AG04449 (cell line): Measurements from ENCODE around the gene COPE.
A peak's percentile ranks its signal among the peaks of the same experiment; 100 is the strongest.
"Not testable (repeated sequence)": the region's sequence is repeated elsewhere in the genome, so short reads cannot be mapped to it uniquely, and the experiment has no call there.

Source experiments
- CTCF ChIA-PET: fragments of 350-600 bp; formaldehyde crosslinking; extraction: SDS; loops from one replicate; lab custom pipeline; 2021; ENCODE audit warnings: antibody characterized with exemption; lab: Yijun Ruan, JAX
- POLR2A ChIA-PET: fragments of 400-600, 350-600 bp; formaldehyde crosslinking; extraction: SDS; loops from one replicate; lab custom pipeline; 2020; ENCODE audit warnings: antibody characterized with exemption, inconsistent platforms; lab: Yijun Ruan, JAX
- DNase-seq: peaks from one replicate; pipeline ENCODE4 v3.0.0-alpha.2; 2010; ENCODE audit warnings: low read depth, low spot score
- H3K4me3 ChIP-seq: 2 replicates; pipeline ENCODE4 v1.5.1; 2011; ENCODE audit warnings: low read depth, mild to moderate bottlenecking, control low read depth, low read length
- CTCF ChIP-seq: IDR thresholded peaks from one replicate; pipeline ENCODE4 v1.5.1; 2011; ENCODE audit warnings: mild to moderate bottlenecking, moderate library complexity, low read length, control low read depth, inconsistent platforms; ENCODE audit not compliant: insufficient read depth; ENCODE audit errors: missing control alignments

The COPE gene

GRCh38 chr19:18922228-18922985, 3.2 kb upstream of the COPE start:
- H3K4me3 ChIP-seq: no peak overlapping the region
- no peak for DNase-seq
- ChIA-PET CTCF (interaction anchor here (0.7 to 1.6 kb wide), 4 partner anchors 16 to 73 kb away, joined by 3 to 5 read pairs (median 4); no protein-coding TSS in a partner anchor), POLR2A (no interaction called here)
- TF ChIP-seq CTCF: no peak

DNA sequence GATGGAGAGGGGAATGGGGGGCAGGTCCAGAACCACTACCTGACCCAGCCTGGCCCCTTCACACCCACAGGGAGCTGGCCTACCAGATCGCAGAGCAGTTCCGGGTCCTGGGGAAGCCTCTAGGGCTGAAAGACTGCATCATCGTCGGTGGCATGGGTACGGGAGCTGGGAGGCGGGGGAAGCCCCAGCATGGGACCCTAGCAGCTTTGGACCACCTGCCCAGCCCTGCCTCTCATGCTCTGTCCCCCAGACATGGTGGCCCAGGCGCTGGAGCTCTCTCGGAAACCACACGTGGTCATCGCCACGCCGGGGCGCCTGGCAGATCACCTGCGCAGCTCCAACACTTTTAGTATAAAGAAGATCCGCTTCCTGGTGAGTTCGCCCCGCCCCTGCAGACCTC, 2.4 kb upstream of the COPE start:
- CTCF ChIA-PET: interaction anchor here (0.6 to 0.9 kb wide), 3 partner anchors 15 to 65 kb away, joined by 3 to 5 read pairs (median 4); no protein-coding TSS in a partner anchor
- POLR2A ChIA-PET: no interaction called here
- no peak for TF ChIP-seq CTCF
- H3K4me3 ChIP-seq: no peak overlapping the region
- no peak for DNase-seq

- POLR2A ChIA-PET: interaction anchor here (0.8 kb wide), 1 partner anchor 66 kb away, joined by 3 read pairs; no protein-coding TSS in a partner anchor
- H3K4me3 ChIP-seq: peak overlapping the region; percentile 100
- CTCF ChIA-PET: interaction anchor here (1.0 kb wide), 1 partner anchor 67 kb away, joined by 5 read pairs; no protein-coding TSS in a partner anchor
- no peak for DNase-seq
- no peak for TF ChIP-seq CTCF
Observed at GRCh38 chr19:18920400-18920799, 1.2 kb upstream of the COPE start.

DNA sequence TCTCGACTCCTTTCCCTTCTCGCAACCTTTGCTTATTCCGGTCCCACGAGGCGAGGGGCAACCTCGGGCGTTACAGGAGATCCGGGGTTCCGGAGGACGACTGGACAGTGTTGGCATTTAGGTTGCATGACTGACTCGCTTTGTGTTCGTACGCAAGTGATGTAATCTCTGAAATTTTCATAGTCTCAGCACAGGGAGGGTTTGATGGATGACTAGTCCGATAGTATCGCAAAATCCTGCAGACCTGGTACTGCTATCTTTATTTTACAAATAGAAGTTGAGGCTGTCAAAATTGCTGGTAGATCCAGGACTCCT, 670 bp upstream of the COPE start:
- CTCF ChIA-PET: interaction anchor here (0.5 to 1.5 kb wide), 4 partner anchors 10 to 349 kb away, joined by 3 to 6 read pairs (median 6); no protein-coding TSS in a partner anchor
- H3K4me3 ChIP-seq: peak overlapping the region; percentile 100
- TF ChIP-seq CTCF: no peak
- POLR2A ChIA-PET: interaction anchor here (0.8 to 1.3 kb wide), 4 partner anchors 9 to 362 kb away, joined by 3 to 10 read pairs (median 4); partner anchors contain the start of gene KXD1
- DNase-seq: no peak

GRCh38 chr19:18917593-18917992, 1.6 kb downstream of the COPE start:
- POLR2A ChIA-PET, DNase-seq: not testable (repeated sequence)
- H3K4me3 ChIP-seq: peak overlapping the region; percentile 95
- CTCF ChIA-PET: interaction anchor here (1.0 to 1.2 kb wide), 2 partner anchors 24 to 70 kb away, joined by 3 to 4 read pairs; partner anchors contain the start of gene HOMER3

- no peak for DNase-seq
- no peak overlapping the region for H3K4me3 ChIP-seq
- CTCF ChIA-PET: interaction anchor here (1.4 kb wide), 1 partner anchor 462 kb away, joined by 3 read pairs; no protein-coding TSS in a partner anchor
- peak; percentile 44 for TF ChIP-seq CTCF
- POLR2A ChIA-PET: no interaction called here
Observed at GRCh38 chr19:18915639-18916038, 3.5 kb downstream of the COPE start.
